GM23338 (cell line): ENCODE results near the gene CEP70. TPM values are rescaled to one million over a fixed set of nuclear protein-coding genes. Genes with fewer than 3 reads are reported as not detected.

ENCODE experiments used
- ATAC-seq: fragments of 200-7000 bp; cut with Tn5 transposase; 3 replicates; pipeline ENCODE4 v1.9.1; 2020
- DNase-seq: peaks from one replicate; pipeline ENCODE4 v3.0.0-alpha.2; 2015; ENCODE audit warnings: low spot score
- H2AFZ ChIP-seq: fragments of 200-600 bp; sonication (generic); 2 replicates; pipeline ENCODE4 v1.8.0; 2016; ENCODE audit warnings: antibody characterized with exemption, mild to moderate bottlenecking, moderate library complexity
- H3F3A ChIP-seq: fragments of 200-600 bp; sonication (generic); replicated peaks from 2 replicates; pipeline ENCODE4 v1.8.0; 2017; ENCODE audit warnings: antibody characterized with exemption, mixed run types, low read depth
- H3K27ac ChIP-seq: fragments of 200-600 bp; sonication (generic); 2 replicates; pipeline ENCODE4 v1.6.1; 2016; ENCODE audit warnings: low read depth
- H3K27me3 ChIP-seq: fragments of 200-600 bp; sonication (generic); 2 replicates; pipeline ENCODE4 v1.8.0; 2016; ENCODE audit warnings: mild to moderate bottlenecking, mixed run types, moderate library complexity; ENCODE audit not compliant: insufficient read depth
- H3K36me3 ChIP-seq: fragments of 200-600 bp; sonication (generic); 2 replicates; pipeline ENCODE4 v1.8.0; 2016; ENCODE audit warnings: mild to moderate bottlenecking; ENCODE audit not compliant: insufficient read depth
- H3K4me1 ChIP-seq: fragments of 200-600 bp; sonication (generic); 2 replicates; pipeline ENCODE4 v1.8.0; 2016; ENCODE audit warnings: mild to moderate bottlenecking, moderate library complexity; ENCODE audit not compliant: insufficient read depth
- H3K4me2 ChIP-seq: fragments of 200-600 bp; sonication (generic); 2 replicates; pipeline ENCODE4 v1.7.1; 2017; ENCODE audit warnings: mixed run types
- H3K4me3 ChIP-seq: fragments of 200-600 bp; sonication (generic); 2 replicates; pipeline ENCODE4 v1.6.1; 2016; ENCODE audit warnings: mixed run types
- H3K79me2 ChIP-seq: fragments of 200-600 bp; sonication (generic); replicated peaks from 2 replicates; pipeline ENCODE4 v1.8.0; 2017; ENCODE audit warnings: mild to moderate bottlenecking; ENCODE audit not compliant: insufficient read depth
- H3K9me2 ChIP-seq: fragments of 200-600 bp; sonication (generic); 2 replicates; pipeline ENCODE4 v1.8.0; 2017; ENCODE audit not compliant: insufficient read depth
- H4K20me1 ChIP-seq: fragments of 200-600 bp; sonication (generic); replicated peaks from 2 replicates; pipeline ENCODE4 v1.8.0; 2017; ENCODE audit warnings: mild to moderate bottlenecking; ENCODE audit not compliant: insufficient read depth
- H3K27ac Mint-ChIP-seq: 2 replicates; pipeline ENCODE4 v1.8.0; 2020; ENCODE audit warnings: inconsistent platforms, mild to moderate bottlenecking, moderate library complexity, mixed read lengths
- H3K27me3 Mint-ChIP-seq: 3 replicates; pipeline ENCODE4 v1.8.0; 2022; ENCODE audit warnings: low read depth, mild to moderate bottlenecking, moderate library complexity, mixed read lengths, inconsistent platforms; ENCODE audit not compliant: insufficient read depth, poor library complexity
- H3K36me3 Mint-ChIP-seq: 3 replicates; pipeline ENCODE4 v1.8.0; 2021; ENCODE audit warnings: low read depth, mild to moderate bottlenecking, inconsistent platforms, moderate library complexity, mixed read lengths
- H3K4me1 Mint-ChIP-seq: 3 replicates; pipeline ENCODE4 v1.8.0; 2020; ENCODE audit warnings: mild to moderate bottlenecking, inconsistent platforms, mixed read lengths
- H3K4me3 Mint-ChIP-seq: 3 replicates; pipeline ENCODE4 v1.8.0; 2021; ENCODE audit warnings: moderate library complexity, mild to moderate bottlenecking, inconsistent platforms, mixed read lengths
- H3K9me3 Mint-ChIP-seq: 3 replicates; pipeline ENCODE4 v1.8.0; 2020; ENCODE audit warnings: moderate library complexity, mild to moderate bottlenecking, inconsistent platforms, mixed read lengths
- CREB1 ChIP-seq: fragments of 250-450 bp; sonication (Bioruptor Pico); IDR thresholded peaks from 2 replicates; pipeline ENCODE4 v1.5.0; 2020; ENCODE audit warnings: low read depth, mild to moderate bottlenecking, moderate library complexity
- EZH2 ChIP-seq: fragments of 200-600 bp; sonication (generic); IDR thresholded peaks from one replicate; pipeline ENCODE4 v1.8.0; 2017; ENCODE audit warnings: antibody characterized with exemption, mild to moderate bottlenecking, low read depth; ENCODE audit not compliant: unreplicated experiment
- EZH2phosphoT487 ChIP-seq: fragments of 200-600 bp; sonication (generic); IDR thresholded peaks from one replicate; pipeline ENCODE4 v1.8.1; 2018; ENCODE audit warnings: antibody characterized with exemption; ENCODE audit not compliant: unreplicated experiment
- JUNB ChIP-seq: IDR thresholded peaks from one replicate; pipeline ENCODE4 v1.6.1; 2016; ENCODE audit warnings: antibody characterized with exemption; ENCODE audit not compliant: unreplicated experiment
- NANOG ChIP-seq: IDR thresholded peaks from 2 replicates; pipeline ENCODE4 v1.6.1; 2016; ENCODE audit warnings: antibody characterized with exemption, borderline replicate concordance
- POLR2AphosphoS5 ChIP-seq: IDR thresholded peaks from 2 replicates; pipeline ENCODE4 v1.6.1; 2016; ENCODE audit warnings: antibody characterized with exemption, low read depth
- STAT1 ChIP-seq: IDR thresholded peaks from one replicate; pipeline ENCODE4 v1.6.1; 2016; ENCODE audit warnings: antibody characterized with exemption; ENCODE audit not compliant: unreplicated experiment
- ZNF114 ChIP-seq: fragments of 250-450 bp; sonication (Bioruptor Pico); IDR thresholded peaks from 2 replicates; pipeline ENCODE4 v1.5.0; 2020; ENCODE audit warnings: mild to moderate bottlenecking, moderate library complexity
- ZNF462 ChIP-seq: fragments of 250-450 bp; sonication (Bioruptor Pico); IDR thresholded peaks from 2 replicates; pipeline ENCODE4 v1.5.0; 2020; ENCODE audit warnings: mild to moderate bottlenecking, moderate library complexity
- polyA plus RNA-seq: library from polyadenylated mRNA; unstranded; fragments of >200 nt; fragmentation: Nextera tagmentation; extraction: Ambion mirVana; gene quantifications from 2 replicates; pipeline ENCODE4 v1.2.1, GENCODE V29; 2016
- total RNA-seq: library from RNA; depleted of rRNA; stranded (reverse); fragments of >200 nt; shearing (Covaris generic); gene quantifications from 2 replicates; pipeline ENCODE4 v1.2.3, GENCODE V29; 2014
- TF ChIP-seq, protein P1 (sequence below): IDR thresholded peaks from one replicate; pipeline ENCODE4 v1.6.1; 2018; ENCODE audit warnings: antibody characterized with exemption; ENCODE audit not compliant: unreplicated experiment
- TF ChIP-seq, protein P2 (sequence below), 2 experiments: fragments of 200-600 bp in 1 of 2; sonication (generic) in 1 of 2; conservative IDR thresholded peaks; 2 replicates each; pipeline versions ENCODE4 v1.5.1 to v1.6.1; 2016 to 2017; ENCODE audit warnings: antibody characterized with exemption in 2 of 2, low read depth in 2 of 2, mild to moderate bottlenecking in 2 of 2, moderate library complexity in 1 of 2
- TF ChIP-seq, protein P3 (sequence below): IDR thresholded peaks from 2 replicates; pipeline ENCODE4 v1.6.1; 2016; ENCODE audit warnings: antibody characterized with exemption

CEP70 gene
- total and polyA plus RNA-seq, 2 experiments from 2014 or later = 28.8 to 31.4 TPM

DNA sequence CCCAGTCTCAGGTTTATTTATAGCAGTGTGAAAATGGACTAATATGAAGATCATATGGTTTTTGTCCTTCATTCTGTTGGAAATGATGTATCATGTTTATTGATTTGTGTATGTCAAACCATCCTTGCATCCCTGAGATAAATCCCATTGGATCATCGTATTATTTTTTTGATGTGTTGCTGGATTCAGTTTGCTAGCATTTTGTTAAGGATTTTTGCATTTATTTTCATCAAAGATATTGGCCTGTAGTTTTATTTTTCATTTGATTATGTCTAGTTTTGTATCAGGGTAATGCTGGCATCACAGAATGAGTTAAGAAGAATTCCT lies 48.8 kb upstream of the CEP70 start (continued):
- no peak for TF ChIP-seq STAT1
- TF ChIP-seq EZH2 = no peak

GRCh38 chr3:138642226-138642926 lies 48.3 kb upstream of the CEP70 start:
- Histone ChIP-seq H3K27ac (no peak overlapping the region), H3K79me2 (no peaks in the 10 kb centered on the region), H4K20me1 (no peaks in the 10 kb centered on the region), H3K4me2 (no peak overlapping the region), H3K4me1 (no peaks in the 10 kb centered on the region), H2AFZ (no peak overlapping the region), H3K9me2 (no peaks in the 10 kb centered on the region), H3K27me3 (no peaks in the 10 kb centered on the region), H3F3A (no peaks in the 10 kb centered on the region), H3K4me3 (no peak overlapping the region), H3K36me3 (peaks cover 13% of the 10 kb centered on the region; the same call in 1 of the 2 replicates)
- Mint-ChIP-seq H3K27me3 (peaks cover 11% of the 10 kb centered on the region), H3K9me3 (peaks cover 62% of the 10 kb centered on the region), H3K36me3 (peaks cover 49% of the 10 kb centered on the region), H3K27ac (no peak overlapping the region), H3K4me3 (no peak overlapping the region), H3K4me1 (no peaks in the 10 kb centered on the region)
- TF ChIP-seq NANOG = no peak
- no peak for TF ChIP-seq JUNB
- no peak for TF ChIP-seq ZNF462 (CRISPR knock-in tag)
- TF ChIP-seq POLR2AphosphoS5 = no peak
- TF ChIP-seq, protein P1, sequence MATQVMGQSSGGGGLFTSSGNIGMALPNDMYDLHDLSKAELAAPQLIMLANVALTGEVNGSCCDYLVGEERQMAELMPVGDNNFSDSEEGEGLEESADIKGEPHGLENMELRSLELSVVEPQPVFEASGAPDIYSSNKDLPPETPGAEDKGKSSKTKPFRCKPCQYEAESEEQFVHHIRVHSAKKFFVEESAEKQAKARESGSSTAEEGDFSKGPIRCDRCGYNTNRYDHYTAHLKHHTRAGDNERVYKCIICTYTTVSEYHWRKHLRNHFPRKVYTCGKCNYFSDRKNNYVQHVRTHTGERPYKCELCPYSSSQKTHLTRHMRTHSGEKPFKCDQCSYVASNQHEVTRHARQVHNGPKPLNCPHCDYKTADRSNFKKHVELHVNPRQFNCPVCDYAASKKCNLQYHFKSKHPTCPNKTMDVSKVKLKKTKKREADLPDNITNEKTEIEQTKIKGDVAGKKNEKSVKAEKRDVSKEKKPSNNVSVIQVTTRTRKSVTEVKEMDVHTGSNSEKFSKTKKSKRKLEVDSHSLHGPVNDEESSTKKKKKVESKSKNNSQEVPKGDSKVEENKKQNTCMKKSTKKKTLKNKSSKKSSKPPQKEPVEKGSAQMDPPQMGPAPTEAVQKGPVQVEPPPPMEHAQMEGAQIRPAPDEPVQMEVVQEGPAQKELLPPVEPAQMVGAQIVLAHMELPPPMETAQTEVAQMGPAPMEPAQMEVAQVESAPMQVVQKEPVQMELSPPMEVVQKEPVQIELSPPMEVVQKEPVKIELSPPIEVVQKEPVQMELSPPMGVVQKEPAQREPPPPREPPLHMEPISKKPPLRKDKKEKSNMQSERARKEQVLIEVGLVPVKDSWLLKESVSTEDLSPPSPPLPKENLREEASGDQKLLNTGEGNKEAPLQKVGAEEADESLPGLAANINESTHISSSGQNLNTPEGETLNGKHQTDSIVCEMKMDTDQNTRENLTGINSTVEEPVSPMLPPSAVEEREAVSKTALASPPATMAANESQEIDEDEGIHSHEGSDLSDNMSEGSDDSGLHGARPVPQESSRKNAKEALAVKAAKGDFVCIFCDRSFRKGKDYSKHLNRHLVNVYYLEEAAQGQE = no peak
- TF ChIP-seq EZH2 = no peak
- no peak for TF ChIP-seq ZNF114 (CRISPR knock-in tag)
- no peak for TF ChIP-seq STAT1
- no peak for TF ChIP-seq EZH2phosphoT487
- TF ChIP-seq CREB1 (CRISPR knock-in tag) = no peak
- TF ChIP-seq, protein P2, sequence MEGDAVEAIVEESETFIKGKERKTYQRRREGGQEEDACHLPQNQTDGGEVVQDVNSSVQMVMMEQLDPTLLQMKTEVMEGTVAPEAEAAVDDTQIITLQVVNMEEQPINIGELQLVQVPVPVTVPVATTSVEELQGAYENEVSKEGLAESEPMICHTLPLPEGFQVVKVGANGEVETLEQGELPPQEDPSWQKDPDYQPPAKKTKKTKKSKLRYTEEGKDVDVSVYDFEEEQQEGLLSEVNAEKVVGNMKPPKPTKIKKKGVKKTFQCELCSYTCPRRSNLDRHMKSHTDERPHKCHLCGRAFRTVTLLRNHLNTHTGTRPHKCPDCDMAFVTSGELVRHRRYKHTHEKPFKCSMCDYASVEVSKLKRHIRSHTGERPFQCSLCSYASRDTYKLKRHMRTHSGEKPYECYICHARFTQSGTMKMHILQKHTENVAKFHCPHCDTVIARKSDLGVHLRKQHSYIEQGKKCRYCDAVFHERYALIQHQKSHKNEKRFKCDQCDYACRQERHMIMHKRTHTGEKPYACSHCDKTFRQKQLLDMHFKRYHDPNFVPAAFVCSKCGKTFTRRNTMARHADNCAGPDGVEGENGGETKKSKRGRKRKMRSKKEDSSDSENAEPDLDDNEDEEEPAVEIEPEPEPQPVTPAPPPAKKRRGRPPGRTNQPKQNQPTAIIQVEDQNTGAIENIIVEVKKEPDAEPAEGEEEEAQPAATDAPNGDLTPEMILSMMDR (conservative IDR thresholded peaks at IDR 0.05; ENCODE audit: low read depth in 2 of 2) = no peak
- TF ChIP-seq, protein P3, sequence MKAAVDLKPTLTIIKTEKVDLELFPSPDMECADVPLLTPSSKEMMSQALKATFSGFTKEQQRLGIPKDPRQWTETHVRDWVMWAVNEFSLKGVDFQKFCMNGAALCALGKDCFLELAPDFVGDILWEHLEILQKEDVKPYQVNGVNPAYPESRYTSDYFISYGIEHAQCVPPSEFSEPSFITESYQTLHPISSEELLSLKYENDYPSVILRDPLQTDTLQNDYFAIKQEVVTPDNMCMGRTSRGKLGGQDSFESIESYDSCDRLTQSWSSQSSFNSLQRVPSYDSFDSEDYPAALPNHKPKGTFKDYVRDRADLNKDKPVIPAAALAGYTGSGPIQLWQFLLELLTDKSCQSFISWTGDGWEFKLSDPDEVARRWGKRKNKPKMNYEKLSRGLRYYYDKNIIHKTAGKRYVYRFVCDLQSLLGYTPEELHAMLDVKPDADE = no peak
- ATAC-seq (no peak), DNase-seq (no peak)
